ENCODE measurements around the gene SCFD2.
"Not testable (repeated sequence)": the region's sequence is repeated elsewhere in the genome, so short reads cannot be mapped to it uniquely, and the experiment has no call there.

SCFD2 gene

DNA sequence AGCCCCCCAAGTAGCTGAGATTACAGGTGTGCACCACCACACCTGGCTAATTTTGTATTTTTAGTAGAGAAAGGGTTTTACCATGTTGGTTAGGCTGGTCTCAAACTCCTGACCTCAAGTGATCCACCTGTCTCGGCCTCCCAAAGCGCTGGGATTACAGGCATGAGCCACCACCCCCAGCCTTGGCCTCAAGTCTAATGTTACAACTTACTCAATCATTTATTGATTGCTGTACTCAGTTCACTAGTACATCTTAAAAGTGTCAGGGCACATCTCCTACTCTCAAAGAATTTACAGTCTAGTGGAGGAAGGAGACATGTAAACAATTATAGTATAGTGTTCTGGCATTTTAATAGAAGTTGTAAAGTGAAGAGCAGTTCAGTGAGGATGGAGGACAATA lies 19.5 kb downstream of the SCFD2 start:
- not testable (repeated sequence) for DNase-seq (ENCODE audit: low spot score)

DNA sequence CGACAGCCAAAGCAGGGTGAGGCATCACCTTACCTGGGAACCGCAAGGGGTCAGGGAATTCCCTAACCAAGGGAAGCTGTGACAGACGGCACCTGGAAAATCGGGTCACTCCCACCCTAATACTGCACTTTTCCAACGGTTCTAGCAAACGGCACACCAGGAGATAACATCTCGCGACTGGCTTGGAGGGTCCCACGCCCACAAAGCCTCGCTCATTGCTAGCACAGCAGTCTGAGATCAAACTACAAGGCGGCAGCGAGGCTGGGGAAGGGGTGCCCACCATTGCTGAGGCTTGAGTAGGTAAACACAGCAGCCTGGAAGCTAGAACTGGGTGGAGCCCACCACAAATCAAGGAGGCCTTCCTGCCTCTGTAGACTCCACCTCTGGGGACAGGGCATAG lies 25.7 kb downstream of the SCFD2 start:
- not testable (repeated sequence) for DNase-seq (ENCODE audit: low spot score)

DNA sequence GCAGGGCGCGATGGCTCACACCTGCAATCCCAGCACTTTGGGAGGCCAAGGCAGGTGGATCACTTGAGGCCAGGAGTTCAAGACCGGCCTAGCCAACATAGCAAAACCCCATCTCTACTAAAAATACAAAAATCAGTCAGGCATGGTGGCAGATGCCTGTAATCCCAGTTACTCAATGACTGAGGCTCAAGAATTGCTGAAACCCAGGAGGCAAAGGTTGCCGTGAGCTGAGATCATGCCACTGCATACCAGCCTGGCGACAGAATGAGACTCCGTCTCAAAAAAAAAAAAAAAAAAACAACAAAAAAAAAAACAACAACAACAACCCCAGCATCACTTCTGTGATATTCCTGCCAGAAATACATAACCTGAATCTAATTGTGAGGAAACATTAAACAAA lies 30.9 kb downstream of the SCFD2 start:
- DNase-seq (ENCODE audit: low spot score) = not testable (repeated sequence)

DNA sequence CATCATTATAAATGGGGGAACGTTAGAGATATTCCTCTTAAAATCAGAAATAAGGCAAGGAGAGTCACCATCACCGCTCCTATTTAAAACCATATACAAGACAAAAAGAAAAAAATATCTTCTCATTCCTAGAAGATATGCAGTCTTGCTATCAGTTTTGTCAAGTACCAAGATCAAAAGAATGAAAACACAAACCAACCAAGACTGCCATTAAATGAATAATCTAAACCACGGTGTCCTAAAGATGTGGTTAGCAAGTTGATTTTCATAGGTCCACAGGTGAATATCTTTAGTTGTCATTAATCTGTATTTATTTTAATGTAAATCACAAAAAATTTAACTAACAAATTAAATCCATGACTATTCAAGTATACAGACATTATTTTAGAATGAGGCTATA lies 39.3 kb downstream of the SCFD2 start:
- no peak for DNase-seq (ENCODE audit: low spot score)

DNA sequence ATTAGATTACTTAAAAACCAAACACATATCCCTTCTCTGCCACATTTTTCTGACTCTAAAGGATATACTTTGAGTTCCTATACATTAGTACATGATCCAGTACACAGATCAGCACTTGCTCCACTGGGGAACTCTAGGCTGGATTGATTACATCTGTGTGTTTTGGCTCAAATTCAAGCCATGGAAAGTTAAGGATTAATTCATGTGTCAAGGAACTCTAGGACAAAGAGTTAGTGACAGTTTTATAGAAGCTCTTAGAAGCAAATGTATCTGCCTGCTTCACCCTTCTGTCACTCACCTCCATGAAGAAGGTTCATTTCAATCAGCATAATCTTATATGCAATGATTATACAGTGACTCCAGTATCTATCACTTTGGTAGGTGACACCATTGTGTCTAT lies 43.2 kb downstream of the SCFD2 start:
- DNase-seq (ENCODE audit: low spot score) = no peak

DNA sequence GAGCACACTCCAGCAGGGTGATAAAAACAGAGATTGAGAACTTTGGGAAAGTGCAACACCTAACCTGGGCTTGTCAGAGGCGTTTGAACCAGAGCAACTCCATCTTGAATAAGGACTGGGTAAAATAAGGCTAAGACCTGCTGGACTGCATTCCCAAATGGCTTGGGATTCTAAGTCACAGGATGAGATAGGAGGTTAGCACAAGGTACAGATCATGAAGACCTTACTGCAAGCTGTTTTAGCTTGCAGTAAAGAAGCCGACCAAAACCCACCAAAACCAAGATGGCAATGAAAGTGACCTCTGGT lies 43.9 kb downstream of the SCFD2 start:
- no peak for DNase-seq (ENCODE audit: low spot score)

DNA sequence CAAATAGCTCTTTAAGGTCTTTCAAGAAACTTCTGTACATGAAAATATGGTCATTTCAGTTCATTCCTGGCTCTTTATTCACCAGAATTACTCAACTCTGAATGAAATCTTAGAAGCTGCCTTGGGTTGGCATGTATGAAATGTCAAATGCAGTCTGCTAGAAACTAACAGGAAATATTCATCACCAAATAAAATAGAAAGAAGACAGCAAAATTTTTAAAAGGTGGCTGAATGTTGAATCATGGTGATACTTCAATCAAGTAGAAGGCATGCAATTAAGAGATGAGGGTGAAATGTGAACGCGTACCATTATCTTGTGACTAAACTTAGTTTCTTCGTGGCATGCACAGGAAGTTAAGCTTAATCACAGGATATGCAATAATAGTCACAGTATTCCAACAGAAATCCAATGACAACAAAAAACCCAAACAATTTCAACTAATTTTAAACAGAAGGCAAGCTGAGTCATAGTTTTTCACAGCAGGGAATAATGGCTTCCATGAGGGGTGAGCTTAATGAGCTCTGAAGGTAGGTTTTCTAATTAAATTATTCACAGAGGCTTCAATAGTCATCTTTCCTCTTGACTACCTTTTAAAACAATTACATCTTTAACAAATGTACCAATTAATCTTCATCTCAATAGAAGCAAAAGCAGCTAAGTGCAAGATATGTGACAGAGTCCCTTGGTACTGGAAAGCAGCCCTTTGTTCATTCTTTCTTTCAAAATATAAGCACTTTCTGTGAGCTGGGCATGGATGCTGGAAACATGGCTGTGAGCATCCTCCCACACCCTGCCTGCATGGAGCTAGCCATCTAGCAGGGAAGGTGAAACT lies 44.5 kb downstream of the SCFD2 start:
- DNase-seq (ENCODE audit: low spot score) = no peak

DNA sequence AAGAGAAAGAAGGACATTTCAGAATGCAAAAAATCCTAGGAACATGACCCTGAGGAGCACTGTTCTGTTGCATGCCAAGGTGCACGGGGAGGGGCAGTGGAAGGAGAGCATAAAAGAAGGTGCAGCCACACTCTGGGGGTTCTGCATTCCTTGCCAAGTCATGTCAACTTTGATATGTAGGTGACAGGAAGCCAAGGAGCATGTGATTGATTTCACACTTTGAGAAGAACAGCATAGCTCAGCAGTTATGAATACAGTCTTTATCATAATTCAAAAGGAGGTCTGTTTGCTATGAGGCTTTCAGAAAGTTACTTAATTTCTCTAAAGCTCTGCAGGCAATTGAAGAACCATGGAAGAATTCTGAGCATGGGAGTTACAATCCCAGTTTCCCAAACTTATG lies 50.6 kb downstream of the SCFD2 start:
- DNase-seq (ENCODE audit: low spot score) = no peak

DNA sequence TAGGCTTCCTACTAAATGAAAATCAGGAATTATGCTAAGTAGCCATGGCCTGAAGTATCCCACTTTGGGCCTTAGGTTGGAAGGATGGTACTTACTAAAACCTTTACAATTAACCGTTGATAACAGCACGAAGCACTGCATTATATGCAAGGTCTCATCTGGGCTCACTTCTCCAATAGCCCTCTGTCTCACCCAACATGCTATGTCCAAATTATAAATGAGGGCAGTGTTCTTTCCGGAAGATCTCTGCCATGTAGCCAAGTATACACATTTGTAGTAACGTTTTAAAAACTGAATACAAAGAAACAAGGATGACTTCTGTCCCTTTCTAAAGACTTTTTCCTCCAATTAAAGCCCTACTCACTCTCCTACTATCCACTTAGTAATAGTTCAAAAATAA lies 51.6 kb downstream of the SCFD2 start:
- no peak for DNase-seq (ENCODE audit: low spot score)

DNA sequence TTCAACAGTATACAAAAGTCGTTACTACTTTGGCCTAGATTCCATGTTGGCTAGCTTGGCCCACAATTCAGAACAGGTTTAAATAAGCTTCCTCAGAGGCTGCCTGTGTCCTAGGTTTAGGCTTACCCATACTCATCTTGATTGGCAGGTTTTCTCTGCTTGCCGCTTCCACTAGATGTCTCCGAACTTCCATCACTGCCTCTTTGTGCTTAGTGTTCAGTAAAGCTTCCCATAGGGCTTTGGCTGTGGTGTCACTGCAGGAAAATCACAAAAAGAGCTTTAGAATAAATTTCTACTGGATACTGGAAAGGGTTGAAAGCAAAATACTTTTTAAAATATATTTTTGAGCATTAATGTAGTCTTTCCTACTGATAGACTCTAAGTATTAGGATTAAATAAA lies 52.4 kb downstream of the SCFD2 start:
- no peak for DNase-seq (ENCODE audit: low spot score)

DNA sequence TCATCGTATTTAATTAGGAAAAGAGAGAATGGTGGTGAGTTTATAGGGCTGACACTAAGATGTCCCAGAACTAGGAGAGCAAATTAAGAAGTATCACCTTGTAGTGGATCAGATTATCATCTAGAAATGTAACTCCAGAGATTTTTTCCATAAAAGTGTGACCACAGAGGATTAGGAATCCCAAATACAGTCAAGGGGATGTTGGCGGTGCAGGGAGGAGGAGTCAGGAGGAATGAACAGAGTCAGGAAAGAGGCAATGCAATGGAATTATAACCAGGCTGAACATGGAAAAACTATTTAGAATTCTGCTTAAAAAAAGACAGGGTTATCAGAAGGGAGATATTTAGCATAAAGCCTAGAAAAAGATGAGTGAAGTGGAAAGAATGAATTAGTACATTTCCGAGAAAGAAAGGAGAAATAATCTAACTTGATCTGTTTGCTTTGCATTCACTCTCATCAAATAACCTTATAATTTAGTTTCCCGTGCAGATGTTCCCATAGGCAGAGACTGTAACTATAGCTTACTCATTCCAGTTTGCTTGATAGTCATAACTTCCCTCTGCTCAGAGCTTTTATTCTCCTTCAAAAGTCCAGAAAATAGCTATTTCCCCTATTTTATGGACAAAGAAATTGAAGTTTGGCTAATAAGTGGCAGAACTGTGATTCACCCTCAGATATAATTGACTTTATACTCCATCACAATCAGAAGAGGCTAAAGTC lies 56.4 kb downstream of the SCFD2 start:
- no peak for DNase-seq (ENCODE audit: low spot score)

DNA sequence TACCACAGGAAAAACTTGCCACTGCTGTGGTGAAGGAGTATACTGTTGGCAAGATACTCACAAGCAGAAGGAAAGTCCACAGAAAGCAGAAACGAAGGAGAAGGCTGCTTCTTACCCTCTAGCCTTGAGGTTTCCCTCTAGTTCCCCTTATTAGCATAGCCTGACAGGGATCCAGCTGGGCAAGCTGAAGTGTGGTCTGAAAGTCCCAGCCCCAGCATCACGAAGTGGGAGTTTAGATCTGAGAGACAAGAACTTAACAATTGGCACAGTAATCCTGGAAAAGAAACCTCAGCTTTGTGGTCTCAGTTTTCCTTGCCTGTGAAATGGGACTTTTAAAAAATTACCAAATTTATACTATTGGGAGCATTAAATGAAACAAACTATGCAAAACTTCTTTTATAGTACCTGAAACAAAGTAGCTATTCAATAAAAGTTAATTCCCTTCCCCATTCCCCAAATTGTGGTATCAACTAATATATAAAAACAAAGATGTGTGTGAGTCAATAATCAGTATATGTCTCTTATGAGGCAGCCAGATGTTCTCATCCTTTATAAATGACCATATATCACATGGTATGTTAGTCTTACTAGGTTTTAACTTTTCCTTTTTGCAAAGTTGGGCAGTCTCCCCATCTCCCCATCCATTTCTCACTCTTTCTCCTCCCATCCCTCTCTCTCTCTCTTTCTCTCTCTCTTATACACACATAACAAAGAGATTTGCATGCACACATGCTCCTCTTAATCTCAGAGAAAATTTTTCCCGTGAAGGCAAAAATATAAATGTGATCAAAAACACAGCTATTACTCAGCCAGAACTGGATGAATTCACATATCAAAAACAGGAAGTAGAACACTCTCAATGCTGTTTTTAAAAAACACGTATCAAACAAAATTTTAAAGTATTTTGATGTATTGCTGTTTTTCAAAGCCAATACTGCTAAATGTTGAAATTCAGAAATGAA lies 57.8 kb downstream of the SCFD2 start:
- DNase-seq (ENCODE audit: low spot score) = no peak

DNA sequence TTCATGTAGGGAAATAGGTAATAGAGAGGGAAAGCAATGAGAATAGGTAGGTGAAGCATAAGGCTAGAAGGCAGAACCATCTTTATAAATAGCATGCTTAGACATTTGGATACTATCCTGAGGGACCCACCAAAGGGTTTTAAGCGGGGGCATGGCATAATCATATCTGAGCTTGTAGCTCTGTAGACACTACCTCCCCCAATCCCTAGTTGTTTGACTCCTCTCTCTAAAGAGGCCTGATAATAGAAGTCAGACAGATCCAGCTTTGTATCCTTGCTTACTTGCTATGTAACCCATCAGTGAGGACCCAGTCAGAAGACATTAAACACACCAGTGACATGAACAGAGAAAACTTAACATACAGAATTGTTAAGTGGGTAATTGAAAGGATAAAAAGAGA lies 58.7 kb downstream of the SCFD2 start:
- no peak for DNase-seq (ENCODE audit: low spot score)

DNA sequence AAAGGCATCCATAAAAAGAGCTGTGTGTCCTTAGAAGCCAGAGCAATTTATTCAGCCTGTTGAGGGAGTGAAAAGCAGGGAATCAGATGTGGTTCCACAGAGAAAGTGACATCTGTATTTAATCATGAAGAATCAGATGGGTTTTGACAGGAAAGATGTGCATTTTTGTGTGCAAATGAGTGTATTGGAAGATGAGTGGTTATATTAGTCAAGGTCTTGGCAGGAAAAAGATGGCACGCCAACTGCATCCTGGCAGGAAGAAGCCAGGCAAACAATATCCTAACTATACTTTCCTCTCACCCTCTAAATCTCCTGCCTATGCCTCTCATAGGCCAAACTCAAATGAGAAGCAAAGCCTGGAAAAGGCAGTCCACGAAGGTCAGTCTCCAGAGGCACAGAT lies 59.1 kb downstream of the SCFD2 start:
- no peak for DNase-seq (ENCODE audit: low spot score)

DNA sequence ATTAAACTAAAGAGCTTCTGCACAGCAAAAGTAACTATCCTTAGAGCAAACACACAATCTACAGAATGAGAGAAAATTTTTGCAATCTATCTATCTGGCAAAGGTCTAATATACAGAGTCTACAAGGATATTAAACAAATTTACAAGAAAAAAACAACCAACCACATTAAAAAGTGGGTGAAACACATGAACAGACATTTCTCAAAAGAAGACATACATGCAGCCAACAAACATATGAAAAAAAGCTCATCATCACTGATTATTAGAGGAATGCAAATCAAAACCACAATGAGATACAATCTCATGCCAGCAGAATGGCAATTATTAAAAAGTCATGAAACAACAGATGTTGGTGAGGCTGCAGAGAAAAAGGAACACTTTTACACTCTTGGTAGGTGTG lies 73.7 kb downstream of the SCFD2 start:
- DNase-seq (ENCODE audit: low spot score) = not testable (repeated sequence)

DNA sequence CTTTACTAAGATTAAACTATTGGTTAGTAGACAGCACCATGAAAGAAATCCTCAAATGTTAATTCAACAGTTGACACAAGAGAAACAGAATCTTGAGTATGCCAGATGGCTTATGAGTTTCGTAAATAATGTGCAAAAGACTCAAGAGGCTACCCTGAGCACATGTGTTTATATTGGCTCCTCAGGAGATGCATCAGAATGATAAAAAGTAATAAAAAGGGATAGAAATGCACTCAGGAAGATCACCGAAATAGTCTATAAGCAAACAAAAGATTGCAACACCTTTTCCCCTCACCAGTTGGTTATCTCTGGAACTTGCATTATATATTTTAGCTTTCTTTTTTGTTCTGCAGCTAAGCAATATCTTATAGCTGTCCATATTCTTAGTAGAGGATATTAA lies 84.4 kb downstream of the SCFD2 start:
- DNase-seq (ENCODE audit: low spot score) = no peak

DNA sequence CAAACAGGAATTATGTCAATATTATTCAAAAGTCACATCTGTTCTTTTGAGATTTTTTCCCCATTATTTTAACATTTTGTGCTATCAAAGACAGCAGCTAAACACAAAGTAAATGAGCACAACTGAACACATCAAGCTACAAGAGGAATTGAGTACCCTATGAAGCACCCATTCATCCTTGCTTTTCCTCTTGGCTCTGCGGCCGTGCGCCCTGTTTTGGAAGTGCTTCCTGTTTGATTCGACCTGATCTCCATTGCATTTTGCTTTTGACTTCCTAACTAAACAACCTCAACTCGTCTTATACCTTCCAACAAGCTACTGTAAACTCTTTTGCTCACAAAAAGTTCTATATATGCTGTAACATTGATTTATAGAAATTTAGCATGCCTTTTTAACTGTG lies 85.0 kb downstream of the SCFD2 start:
- DNase-seq (ENCODE audit: low spot score) = no peak

DNA sequence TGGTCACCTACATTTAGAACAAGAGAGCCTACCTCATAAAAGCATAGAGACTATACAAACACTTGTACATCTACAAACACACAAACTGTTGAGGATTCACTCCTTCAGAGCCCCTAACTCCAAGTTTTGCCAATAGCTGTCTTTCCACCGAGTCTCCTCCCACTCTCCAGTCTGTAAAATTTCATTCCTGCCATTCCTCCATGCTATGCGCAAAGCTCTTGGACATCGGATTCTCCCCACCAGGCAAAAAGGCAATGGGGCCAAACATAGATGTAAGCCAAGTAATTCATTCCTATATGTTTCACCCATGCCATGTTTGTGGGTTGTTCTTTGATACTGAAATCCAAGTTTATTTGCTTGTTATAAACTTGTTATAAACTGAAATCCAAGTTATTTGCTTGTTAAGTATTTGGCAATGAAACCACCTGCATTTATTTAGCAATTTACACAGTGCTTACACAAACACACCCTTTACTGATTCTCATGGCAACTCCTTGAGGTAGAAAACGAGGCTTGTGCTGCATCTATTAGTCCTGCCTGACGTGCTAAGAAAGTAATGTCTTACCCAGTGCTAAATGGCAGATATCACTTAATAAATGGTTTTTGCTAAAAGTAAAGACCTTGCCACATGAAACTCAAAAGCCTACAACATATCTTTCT lies 91.1 kb downstream of the SCFD2 start:
- no peak for DNase-seq (ENCODE audit: low spot score)

DNA sequence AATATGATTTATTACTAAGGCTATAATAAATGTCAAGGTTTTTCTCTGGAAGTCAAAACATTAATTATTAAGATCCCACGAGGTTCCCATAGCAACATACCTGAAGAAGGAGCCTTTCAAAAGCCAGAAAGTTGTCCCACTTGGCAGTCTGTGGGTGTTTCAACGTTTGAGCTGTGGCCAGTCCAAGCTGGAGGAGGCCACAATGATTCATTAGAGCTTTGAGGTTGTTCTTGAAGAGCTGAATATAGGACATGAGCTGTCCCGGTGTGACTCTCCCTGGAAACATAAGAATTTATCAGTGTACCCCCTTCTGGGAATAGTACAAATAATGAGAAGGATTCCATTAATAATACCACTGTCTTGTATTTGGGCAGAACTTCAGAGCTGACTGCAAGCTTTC lies 92.1 kb downstream of the SCFD2 start:
- DNase-seq (ENCODE audit: low spot score) = no peak

DNA sequence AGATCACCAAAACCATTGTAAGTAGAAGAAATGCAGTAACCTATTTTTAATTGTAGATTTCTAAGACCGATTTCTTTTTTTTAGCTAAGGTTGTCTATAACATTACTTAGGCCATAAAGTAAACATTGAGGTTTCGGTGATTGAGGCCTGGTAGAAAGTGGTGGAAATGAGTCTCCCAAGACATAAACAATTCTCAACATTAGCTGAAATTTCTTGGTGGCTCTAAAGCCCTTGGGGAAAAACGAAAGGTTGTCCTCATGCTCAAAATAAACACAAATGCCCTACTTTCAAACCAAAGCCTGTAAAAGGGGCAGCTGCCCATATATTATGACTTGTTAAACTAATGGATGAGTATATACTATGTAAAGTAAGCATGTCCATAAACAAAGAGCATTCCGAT lies 98.8 kb downstream of the SCFD2 start:
- no peak for DNase-seq (ENCODE audit: low spot score)

DNA sequence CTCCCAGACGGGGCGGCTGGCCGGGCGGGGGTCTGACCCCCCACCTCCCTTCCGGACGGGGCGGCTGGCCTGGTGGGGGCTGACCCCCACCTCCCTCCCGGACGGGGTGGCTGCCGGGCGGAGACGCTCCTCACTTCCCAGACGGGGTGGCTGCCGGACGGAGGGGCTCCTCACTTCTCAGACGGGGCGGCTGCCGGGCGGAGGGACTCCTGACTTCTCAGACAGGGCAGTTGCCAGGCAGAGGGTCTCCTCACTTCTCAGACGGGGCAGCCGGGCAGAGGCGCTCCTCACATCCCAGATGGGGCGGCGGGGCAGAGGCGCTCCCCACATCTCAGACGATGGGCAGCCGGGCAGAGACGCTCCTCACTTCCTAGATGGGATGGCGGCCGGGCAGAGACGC lies 109.9 kb downstream of the SCFD2 start:
- DNase-seq (ENCODE audit: low spot score) = not testable (repeated sequence)

DNA sequence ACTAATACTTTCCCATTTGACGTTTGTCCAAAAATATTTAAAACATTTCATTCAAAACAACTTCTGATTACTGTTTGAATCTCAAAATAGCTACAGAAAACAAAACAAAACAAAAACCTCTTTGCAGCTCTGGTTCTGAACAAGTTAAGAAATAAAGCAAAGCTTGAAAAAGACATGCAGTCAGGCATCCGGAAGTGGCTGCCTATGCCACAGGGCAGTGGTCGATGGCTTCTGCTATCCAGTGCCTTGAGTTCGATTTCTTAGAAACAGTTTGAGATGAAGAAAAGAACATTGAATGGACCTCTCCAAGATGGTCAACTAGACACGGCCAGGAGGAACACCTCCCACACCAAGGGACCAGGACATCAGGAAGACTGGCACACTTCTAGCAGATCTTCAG lies 125.3 kb downstream of the SCFD2 start:
- DNase-seq (ENCODE audit: low spot score) = no peak

Measured in hematopoietic multipotent progenitor cell treated with erythropoietin and hydrocortisone succinate and interleukin-3 and kit ligand, for 15 days (in vitro differentiated cells).